SHP77 treated with DMSO at 0.1 percent for 48 hours (cell line): ENCODE data around the gene UGCG.
"Not testable (repeated sequence)": the region's sequence is repeated elsewhere in the genome, so short reads cannot be mapped to it uniquely, and the experiment has no call there.

ENCODE experiments used
- DNase-seq: peaks from one replicate; lab custom pipeline; 2025; lab: John Stamatoyannopoulos, UW

UGCG gene

DNA sequence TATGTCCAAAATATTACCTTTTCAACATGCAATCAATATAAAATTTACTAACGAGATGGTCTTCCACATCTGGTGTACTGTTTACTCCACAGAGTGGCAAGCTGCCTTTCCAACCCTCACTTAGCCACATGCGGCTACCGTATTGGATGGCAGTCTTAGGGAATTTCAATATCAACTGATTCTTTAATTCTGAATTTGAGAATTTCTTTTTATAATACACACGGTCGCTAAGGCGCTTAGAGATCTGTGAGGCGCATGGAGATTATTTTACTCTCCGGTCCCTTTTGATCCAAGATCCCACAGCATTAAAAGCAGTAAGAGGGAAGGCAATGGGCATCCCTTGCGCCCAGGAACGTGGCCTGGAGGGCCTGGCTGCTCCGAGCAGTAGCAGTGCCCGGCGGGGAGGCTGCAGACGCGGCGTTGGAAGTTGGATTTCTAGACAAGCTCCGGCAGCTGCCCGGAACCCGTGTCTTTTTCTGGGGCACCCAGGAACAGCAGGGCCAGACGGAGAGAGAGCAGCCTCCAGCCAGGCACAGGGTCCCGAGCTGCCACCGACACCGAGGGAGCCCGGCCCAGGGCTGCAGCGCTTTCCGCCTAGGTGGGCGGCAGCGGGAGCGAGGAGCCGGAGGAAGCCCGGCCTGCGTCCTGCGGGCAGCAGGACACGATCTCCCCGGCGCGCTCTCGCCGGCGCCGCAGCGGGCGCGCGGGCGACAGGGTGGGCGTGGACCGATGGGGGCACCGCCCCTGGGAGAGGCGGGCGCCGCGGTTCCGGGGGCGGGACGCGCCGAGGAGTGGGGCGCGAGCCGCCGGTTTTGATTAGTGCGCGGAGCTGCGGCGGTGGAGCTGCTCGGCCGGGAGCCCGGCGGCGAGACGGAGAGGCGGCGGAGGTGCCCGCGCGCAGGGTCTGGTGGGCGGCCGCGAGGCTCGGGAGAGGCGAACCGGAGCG is at the start of gene UGCG:
UGCG (plus strand) TSS at position 819 of the 946 bp plus-strand sequence. CDS start 402 bp downstream, outside the sequence.
- DNase-seq, result peak; percentile 65

DNA sequence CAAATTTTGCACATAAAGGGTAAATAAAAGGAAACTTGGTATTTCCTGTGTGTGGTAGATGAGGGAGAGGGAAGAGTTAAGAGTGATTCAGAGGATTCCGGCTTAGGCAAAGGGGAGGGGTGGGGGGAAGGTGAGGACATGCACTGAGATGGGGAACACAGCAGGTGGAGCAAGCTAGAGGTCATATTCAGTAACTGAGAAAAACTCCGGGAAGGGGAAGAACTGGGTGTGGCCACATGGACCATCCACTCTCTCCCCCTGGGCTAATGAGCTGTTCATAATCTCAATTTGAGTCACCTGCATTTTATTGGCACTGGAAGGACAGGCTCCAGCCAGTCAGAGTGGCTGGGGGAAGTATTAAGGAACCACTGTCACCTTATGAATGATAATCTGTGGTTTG is 45.1 kb upstream of the UGCG start:
- DNase-seq, result no peak

DNA sequence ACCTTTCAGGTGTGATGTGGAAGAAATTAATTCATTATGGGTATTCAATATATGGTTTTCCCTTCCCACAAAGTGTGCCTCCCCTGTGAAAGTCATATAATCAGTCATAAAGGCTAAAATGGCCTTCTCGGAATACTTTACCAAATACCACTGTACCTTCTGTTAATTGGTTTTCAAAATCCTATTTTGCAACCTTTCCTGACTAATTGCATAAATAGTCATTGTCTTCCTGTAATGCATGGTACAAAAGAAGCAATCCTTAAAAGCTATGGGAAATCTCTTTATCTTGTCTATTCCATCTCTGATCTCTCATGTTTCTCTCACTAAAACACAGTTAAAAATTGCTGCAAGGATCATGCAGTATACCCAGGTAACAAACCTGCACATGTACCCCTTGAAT is 44.3 kb upstream of the UGCG start:
- no peak for DNase-seq

DNA sequence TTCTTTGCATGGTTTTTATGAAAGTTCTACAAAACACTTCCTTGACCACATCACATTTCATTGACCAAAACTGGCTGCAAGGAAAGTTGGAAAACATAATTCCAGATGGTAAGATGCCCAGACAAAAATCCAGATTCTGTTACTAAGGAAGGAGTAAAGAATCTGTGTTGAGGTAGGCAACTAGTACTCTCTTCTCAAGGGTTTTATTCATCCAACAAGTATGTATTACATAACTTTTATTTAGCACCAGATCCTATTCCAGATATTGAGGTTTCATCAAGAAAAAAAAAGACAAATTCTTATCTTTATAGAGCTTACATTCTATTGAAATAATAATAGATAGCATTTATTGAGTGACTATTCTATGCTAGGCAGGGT is 43.2 kb upstream of the UGCG start:
- no peak for DNase-seq

DNA sequence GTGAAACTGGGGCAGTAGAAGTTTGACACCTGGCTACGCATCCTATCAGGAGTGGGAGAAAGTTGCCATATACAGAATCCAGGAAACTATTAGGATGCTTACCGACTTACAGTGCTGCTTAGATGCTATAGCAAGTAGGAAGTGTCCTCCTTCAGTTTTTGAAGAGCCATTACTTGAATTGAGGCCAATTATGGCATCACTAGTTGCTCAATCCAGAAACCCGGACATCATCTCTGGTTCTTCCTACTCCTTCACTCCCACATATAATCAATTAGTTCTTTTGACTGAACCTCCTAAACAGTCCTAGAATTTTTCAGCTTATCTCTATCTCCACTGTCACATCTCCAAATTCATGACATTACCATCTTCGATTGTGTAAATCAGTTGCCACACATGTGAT is 41.8 kb upstream of the UGCG start:
- no peak for DNase-seq

DNA sequence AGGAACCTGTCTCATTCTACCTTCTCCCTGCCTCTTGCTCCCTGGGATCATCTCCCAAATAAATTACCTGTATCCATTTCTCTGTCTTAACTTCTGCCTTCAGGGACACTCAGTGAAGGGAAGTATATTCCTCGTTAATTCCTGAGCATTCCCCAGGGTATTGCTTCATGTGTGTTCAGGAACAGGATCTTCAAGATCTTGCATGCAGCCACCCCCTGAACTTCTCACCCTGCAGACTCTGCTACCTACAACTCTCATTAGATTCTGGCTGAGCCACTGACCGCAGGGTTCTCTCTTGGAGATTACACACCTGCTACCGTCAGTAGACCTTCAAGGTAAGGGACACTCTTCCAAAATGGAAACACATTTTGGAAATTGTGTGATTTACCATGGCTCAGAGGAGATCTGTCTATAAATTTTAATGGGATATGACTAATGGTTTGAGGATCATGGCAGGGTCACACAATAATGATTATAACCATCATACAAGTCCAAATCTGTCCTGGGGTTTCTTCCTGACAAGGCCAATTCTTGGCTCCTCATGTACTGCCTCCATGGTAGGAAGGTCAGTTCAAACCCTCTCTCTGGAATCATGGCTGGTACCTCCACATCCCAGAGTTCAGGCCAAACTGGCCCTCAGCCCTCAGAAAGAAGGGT is 38.9 kb upstream of the UGCG start:
- no peak for DNase-seq

DNA sequence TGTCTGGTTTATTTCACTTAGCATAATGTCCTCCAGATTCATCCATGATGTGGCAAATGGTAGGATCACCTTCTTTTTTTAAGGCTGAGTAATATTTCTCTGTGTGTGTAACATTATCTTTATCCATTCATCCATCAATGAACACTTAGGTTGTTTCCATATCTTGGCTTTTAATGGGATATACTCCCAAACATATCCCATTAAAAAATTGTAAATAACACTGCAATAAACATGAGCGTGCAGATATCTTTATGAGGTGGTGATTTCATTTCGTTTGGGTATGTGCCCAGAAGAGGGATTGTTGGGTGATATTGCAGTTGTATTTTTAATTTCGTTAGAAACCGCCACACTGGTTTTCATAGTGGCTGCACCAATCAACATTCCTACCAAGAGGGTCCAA is 36.2 kb upstream of the UGCG start:
- DNase-seq, result no peak

DNA sequence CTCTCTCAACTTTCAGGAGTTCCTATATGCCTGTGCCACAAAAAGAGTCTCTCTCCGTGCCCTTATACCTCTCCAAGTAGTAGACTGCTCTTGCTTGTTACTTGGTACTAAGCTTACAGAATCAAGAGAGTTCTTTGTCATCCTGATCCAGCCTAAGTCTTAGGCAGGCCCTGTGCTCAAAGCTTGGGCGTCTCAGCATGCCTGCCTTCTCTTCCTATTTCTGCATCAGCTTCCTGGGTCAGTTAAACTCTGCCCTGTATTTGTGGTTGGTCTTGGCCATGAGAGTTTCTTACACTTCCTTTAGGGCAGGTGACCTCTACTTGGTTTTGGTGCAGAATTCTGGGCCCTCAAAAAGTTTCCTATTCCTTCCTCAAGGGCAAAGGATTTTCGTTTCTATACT is 33.0 kb upstream of the UGCG start:
- no peak for DNase-seq

DNA sequence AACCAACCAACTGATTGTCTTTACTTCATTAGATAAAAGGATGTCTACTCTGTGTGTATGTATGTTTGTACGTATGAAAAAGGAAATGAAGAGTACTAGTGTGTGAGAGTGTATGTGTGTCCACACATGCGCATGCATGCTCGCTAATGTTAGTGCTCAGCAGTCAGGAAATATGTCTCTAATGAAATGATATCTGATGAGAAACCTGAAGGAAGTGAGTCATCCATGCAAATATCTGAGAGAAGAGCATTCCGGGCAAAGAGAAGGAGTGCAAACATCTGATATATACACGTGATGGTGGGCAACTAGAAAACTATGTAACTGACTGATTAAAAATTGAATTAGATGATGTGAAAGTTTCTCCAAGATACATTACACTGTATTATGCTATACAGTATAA is 29.6 kb upstream of the UGCG start:
- DNase-seq, result no peak

DNA sequence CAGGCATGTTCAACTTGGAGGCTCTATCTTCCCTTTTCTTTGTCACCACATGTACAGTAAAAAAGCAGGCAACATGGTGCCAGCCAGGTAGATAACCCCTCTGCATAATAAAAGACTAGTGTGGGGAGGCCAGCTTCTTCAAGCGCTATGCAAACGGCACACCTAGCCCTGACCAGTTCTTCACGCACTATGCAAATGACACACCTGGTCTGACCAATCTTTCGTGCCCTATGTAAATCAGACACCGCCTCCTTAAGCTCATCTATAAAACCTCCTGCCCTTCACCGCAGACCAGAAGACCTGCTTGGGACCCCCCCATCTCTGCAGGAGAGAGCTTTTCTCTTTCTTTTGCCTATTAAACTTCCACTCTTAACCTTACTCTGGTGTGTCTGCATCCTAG is 28.1 kb upstream of the UGCG start:
- DNase-seq, result no peak

DNA sequence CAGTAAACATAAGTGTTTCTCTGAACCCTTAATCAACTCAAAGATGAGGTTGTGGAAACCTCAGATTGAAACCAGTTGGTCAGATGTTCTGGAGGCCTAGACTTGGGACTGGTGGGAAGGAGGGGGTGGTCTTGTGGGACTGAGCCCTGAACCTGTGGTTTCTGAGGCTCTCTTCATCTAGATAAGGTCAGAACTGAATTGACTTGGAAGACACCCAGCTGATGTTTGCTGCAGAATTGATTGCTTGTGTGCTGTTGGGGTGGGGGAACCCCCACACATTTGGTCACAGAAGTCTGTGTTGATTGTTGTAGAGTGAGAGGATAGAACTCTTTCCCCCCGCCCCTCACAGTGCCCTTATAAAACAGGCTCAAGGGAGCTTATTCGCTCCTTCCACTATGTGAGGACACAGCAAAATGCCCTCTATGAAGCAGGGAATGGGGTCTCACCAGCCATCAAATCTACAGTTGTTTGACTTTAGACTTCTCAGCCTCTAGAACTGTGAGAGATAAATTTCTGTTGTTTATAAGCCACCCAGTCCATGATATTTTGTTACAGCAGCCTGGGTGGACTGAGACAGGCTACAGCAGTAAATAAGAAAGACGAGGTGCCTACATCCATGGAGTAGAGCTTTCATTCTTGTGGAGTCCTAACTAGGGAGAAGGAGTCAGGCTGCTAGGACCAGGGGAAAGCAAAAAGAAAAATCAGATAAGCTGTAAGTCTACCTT is 25.7 kb upstream of the UGCG start:
- no peak for DNase-seq

DNA sequence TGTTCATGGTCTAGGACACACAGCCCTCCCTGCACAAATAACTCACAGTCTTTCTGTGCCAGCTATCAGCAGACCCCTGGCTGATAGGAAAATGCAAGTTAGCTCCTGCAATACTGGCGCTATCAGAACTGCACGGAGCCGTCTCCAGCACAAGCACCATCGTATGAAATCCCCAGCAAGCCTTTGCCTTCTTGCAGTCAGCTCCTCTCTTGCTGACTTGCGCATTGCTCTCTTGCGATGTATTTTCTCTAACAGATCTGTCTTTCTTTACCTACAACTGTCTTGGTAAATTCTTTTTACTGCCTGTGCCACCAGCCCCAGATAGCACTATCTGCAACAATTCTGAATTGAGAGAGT is 25.1 kb upstream of the UGCG start:
- no peak for DNase-seq

DNA sequence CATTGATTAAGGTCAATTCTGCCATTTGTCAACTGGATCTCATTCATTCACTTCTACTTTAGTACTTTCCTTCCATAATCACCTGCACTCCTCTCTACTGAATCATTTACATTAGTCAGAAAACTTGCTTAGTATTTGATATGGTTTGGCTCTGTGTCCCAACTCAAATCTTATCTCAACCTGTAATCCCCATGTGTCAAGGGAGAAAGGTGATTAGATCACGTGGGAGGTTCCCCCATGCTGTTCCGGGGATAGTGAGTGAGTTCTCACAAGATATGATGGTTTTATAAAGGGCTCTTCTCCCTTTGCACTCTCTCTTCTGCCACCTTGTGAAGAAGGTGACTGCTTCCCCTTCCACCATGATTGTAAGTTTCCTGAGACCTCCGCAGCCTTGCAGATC is 23.7 kb upstream of the UGCG start:
- no peak for DNase-seq

DNA sequence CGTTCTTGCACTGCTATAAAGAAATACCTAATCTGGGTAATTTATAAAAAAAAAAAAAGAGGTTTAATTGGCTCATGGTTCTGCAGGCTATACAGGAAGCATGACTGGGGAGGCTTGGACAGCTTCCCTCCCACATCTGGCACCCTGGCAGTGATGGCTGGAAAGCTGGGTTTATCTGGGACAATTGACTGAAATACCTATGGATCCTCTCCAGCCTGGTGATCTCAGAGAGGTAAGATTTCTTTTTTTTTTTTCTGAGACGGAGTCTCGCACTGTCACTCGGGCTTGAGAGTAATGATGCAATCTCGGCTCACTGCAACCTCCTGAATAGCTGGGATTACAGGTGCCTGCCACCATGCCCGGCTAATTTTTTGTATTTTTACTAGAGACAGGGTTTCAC is 22.7 kb upstream of the UGCG start:
- DNase-seq, result no peak

DNA sequence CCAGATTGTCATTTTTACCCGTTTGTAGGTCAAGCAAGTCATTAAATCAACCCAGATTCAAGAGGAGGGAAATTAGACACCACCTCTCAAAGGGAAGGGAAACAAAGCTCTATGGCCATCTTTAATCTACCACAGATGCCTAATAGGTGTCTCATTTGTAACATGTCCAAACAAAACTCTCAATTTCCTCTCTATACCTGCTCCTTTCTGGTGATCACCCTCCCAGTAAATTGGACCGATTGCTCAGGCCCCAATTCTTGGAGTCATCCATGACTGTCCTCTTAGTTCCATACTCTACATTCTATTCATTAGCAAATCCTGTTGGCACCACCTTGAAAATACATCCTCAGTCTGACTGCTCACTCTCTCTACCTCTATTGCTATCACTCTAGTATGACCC is 22.1 kb upstream of the UGCG start:
- no peak for DNase-seq

DNA sequence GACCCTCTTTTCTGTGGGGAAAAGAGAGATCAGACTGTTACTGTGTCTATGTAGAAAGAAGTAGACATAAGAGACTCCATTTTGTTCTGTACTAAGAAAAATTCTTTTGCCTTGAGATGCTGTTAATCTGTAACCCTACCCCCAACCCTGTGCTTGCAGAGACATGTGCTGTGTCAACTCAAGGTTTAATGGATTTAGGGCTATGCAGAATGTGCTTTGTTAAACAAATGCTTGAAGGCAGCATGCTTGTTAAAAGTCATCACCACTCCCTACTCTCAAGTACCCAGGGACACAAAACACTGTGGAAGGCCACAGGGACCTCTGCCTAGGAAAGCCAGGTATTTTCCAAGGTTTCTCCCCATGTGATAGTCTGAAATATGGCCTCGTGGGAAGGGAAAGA is 21.3 kb upstream of the UGCG start:
- DNase-seq, result not testable (repeated sequence)

DNA sequence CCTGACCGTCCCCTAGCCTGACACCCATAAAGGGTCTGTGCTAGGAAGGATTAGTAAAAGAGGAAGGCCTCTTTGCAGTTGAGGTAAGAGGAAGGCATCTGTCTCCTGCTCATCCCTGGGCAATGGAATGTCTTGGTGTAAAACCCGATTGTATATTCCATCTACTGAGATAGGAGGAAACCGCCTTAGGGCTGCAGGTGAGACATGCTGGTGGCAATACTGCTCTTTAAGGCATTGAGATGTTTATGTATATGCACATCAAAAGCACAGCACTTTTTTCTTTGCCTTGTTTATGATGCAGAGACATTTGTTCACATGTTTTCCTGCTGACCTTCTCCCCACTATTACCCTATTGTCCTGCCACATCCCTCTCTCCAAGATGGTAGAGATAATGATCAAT is 20.9 kb upstream of the UGCG start:
- not testable (repeated sequence) for DNase-seq

DNA sequence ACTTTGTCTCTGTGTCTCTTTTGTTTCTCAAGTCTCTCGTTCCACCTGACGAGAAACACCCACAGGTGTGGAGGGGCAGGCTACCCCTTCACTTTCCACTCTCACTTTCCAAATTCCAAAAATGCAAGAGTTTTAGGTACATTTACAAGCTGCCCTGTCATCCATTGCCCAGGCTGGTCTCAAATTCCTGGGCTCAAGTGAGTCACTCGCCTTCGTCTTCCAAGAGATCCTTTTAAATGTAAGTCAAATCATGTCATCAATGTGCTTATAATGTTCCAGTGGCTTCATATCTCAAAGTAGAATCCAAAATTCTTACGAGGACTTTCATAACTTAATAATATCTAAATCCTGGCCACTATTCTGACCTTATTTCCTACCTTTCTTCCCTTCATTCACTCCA is 20.4 kb upstream of the UGCG start:
- DNase-seq, result no peak

DNA sequence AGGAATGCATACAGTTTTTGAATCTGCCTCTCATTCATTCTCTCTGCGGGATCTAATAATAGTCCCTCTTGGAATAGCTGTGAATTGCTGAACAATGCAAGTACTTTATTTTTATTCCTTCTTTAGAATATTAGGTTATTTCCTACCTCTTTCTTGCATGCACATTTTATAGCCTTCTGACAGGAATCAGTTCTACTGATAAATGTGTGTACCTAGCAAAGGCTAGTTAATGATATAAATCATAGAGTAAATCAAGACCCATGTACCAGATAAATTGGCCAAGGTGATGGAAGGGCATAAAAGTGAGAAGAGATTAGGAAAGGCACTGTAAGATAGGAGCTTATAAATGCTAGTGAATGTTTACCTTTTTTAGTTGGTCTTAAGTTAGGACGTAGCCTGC is 19.2 kb upstream of the UGCG start:
- no peak for DNase-seq

DNA sequence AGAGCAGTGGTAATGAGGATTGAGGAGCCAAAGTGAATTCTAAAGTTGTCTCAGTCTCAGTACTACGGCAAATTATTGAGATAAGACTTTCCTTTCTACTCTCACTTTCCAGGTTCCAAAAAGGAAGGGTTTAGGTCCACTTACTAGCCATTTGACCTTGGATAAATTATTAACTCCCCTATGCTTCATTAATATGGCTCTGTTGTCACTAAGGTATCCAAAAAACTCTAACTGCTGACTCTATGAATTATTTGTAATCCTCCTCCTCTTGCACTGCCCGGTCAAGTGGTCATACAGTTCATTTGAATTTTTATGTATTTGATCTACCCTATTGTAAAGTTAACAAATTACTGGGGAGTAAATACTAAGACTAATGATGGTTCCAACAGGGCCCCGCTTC is 17.7 kb upstream of the UGCG start:
- no peak for DNase-seq

DNA sequence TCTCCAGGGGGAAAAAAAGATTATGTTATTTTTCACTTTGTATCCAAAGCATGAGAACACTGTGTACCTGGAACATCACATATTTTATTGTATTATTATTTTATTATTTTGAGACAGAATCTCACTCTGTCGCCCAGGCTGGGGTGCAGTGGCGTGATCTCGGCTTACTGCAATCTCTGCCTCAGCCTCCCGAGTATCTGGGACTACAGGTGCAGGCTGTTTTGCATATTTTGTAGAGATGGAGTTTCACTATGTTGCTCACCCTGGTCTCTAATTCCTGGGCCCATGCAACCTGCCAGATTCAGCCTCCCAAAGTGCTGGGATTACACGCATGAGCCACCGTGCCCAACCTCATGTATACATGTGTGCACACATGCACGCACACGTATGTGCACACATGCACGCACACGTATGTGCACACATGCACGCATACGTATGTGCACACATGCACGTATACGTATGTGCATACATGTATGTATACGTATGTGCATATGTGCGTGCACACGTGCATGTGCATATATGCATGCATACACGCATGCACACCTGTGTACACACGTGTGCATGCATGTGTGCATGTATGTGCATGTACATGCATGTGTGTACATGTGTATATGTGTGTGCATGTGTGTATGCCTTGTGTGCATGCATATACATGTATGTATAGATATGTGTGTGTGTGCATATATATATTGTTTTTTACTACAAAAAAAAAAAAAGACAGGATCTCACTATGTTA is 9.5 kb upstream of the UGCG start:
- no peak for DNase-seq

DNA sequence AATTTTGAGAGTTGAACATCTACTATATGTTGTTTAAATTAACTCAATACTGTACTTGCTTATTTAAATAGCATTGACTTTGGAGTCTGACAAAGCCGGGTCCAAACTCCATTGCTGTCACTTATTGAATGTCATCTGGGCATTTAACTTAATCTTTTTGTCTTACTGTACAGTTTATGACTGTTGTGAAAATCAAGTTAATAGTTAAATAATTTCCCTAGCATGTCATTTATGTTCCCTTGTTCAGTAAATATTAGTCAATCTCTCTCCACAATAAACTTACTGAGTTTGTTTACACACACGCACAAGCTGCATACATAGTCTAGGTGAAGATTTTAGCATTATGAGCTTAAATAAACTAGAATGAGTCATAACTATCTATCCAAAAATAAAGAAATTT is 6.3 kb upstream of the UGCG start:
- DNase-seq, result no peak
